K562 (cell line): Measurements from ENCODE around the gene MMP23B. TPM values are rescaled to one million over a fixed set of nuclear protein-coding genes. Genes with fewer than 3 reads are reported as not detected.

Source experiments
- ATAC-seq: fragments of 200-7000 bp; cut with Tn5 transposase; 3 replicates; pipeline ENCODE4 v1.9.1; 2020; ENCODE audit warnings: moderate library complexity
- BruUV-seq: library from RNA; stranded (reverse); fragments of 400-500 nt; replicated peaks from 2 replicates; lab custom pipeline; 2021; lab: Mats Ljungman, UMichigan
- CTCF ChIA-PET: fragments of 300-600 bp; formaldehyde crosslinking; extraction: SDS; loops from one replicate; lab custom pipeline; 2021; ENCODE audit warnings: low intra/inter-chr PET ratio; lab: Yijun Ruan, JAX
- POLR2A ChIA-PET: fragments of 300-600, 350-650 bp; sonication (Branson Sonifier 250); formaldehyde crosslinking; extraction: SDS; loops from one replicate; lab custom pipeline; 2021; ENCODE audit warnings: antibody characterized with exemption, inconsistent platforms; lab: Yijun Ruan, JAX
- DNase-seq, 4 experiments: peaks; one replicate each; pipeline versions ENCODE4 v3.0.0 to v3.0.0-alpha.2; 2011 to 2018; ENCODE audit warnings: low spot score in 3 of 4, mixed read lengths in 3 of 4; ENCODE audit errors: extremely low read depth in 1 of 4
- FAIRE-seq: peaks from 2 replicates; lab custom pipeline; 2011; peaks lifted over from hg19 to GRCh38; lab: Jason Lieb, UNC
- H2AFZ ChIP-seq: 2 replicates; pipeline ENCODE4 v1.6.0; 2011; ENCODE audit warnings: low read depth, low read length, control low read depth, inconsistent platforms
- H3K27ac ChIP-seq: fragments of 200-600 bp; 3 replicates; pipeline ENCODE4 v1.8.0; 2011; ENCODE audit warnings: low read depth, mild to moderate bottlenecking, control low read depth, inconsistent platforms, low read length, moderate library complexity, mixed read lengths; ENCODE audit errors: extremely low read depth
- H3K27me3 ChIP-seq, 2 experiments: fragments of 300-600 bp in 1 of 2; 2 replicates in 1 of 2; 3 replicates in 1 of 2; pipeline versions ENCODE4 v1.6.0 to v1.8.0; 2011; ENCODE audit warnings: inconsistent platforms in 2 of 2, low read length in 2 of 2, mild to moderate bottlenecking in 1 of 2, mixed read lengths in 1 of 2, moderate library complexity in 1 of 2; ENCODE audit not compliant: control insufficient read depth in 2 of 2, insufficient read depth in 2 of 2
- H3K36me3 ChIP-seq: fragments of 300-600 bp; 3 replicates; pipeline ENCODE4 v1.8.0; 2011; ENCODE audit warnings: mild to moderate bottlenecking, low read length, inconsistent platforms; ENCODE audit not compliant: control insufficient read depth, insufficient read depth
- H3K4me1 ChIP-seq, 2 experiments: fragments of 200-600 bp in 1 of 2; replicated peaks in 1 of 2; 2 replicates in 1 of 2; 3 replicates in 1 of 2; pipeline versions ENCODE4 v1.5.1 to v1.8.0; 2011; ENCODE audit warnings: inconsistent platforms in 2 of 2, low read length in 2 of 2, mild to moderate bottlenecking in 1 of 2, mixed read lengths in 1 of 2, moderate library complexity in 1 of 2; ENCODE audit not compliant: control insufficient read depth in 2 of 2, insufficient read depth in 2 of 2
- H3K4me2 ChIP-seq: 2 replicates; pipeline ENCODE4 v1.6.1; 2011; ENCODE audit warnings: low read length, control low read depth, inconsistent platforms, mixed read lengths; ENCODE audit not compliant: insufficient read depth
- H3K4me3 ChIP-seq: fragments of 200-600 bp; sonication (generic), shearing (Covaris generic); 2 replicates; pipeline ENCODE4 v1.5.1; 2016; ENCODE audit warnings: control low read depth, inconsistent platforms
- H3K79me2 ChIP-seq: fragments of 200-600 bp; 3 replicates; pipeline ENCODE4 v1.8.0; 2011; ENCODE audit warnings: low read length, inconsistent platforms; ENCODE audit not compliant: control insufficient read depth, insufficient read depth
- H3K9ac ChIP-seq, 2 experiments: 2 replicates each; pipeline versions ENCODE4 v1.6.0 to v1.6.1; 2011; ENCODE audit warnings: low read depth in 2 of 2, low read length in 2 of 2, control low read depth in 1 of 2, inconsistent platforms in 1 of 2, mild to moderate bottlenecking in 1 of 2, mixed read lengths in 1 of 2; ENCODE audit not compliant: insufficient read depth in 1 of 2
- H3K9me1 ChIP-seq: one replicate; pipeline ENCODE4 v1.6.0; 2011; ENCODE audit warnings: inconsistent platforms, mild to moderate bottlenecking, low read length, moderate library complexity; ENCODE audit not compliant: control insufficient read depth, insufficient read depth
- H3K9me3 ChIP-seq: replicated peaks from 2 replicates; pipeline ENCODE4 v1.5.1; 2011; ENCODE audit warnings: low read depth, low read length, inconsistent platforms; ENCODE audit not compliant: control insufficient read depth, insufficient read depth
- H4K20me1 ChIP-seq: replicated peaks from 2 replicates; pipeline ENCODE4 v1.6.1; 2011; ENCODE audit warnings: low read length, inconsistent platforms, mixed read lengths; ENCODE audit not compliant: control insufficient read depth, insufficient read depth
- FOXJ2 ChIP-seq: fragments of 200-800 bp; sonication (Bioruptor generic); IDR thresholded peaks from 2 replicates; pipeline ENCODE4 v1.6.1; 2016; ENCODE audit warnings: missing genetic modification characterization, missing compliant biosample characterization
- NFIX ChIP-seq: fragments of 250-450 bp; sonication (Bioruptor Pico); IDR thresholded peaks from 2 replicates; pipeline ENCODE4 v1.4.0; 2020; ENCODE audit warnings: low read depth, mild to moderate bottlenecking, moderate library complexity
- ZNF124 ChIP-seq: sonication (generic); formaldehyde crosslinking; IDR thresholded peaks from 2 replicates; pipeline ENCODE4 v1.8.1; 2022; ENCODE audit warnings: missing genetic modification reagents
- ZNF232 ChIP-seq: sonication (generic); formaldehyde crosslinking; IDR thresholded peaks from 2 replicates; pipeline ENCODE4 v1.8.0; 2022; ENCODE audit warnings: mild to moderate bottlenecking, missing genetic modification reagents
- WGBS: fragments of 100-300 bp; shearing (Covaris generic); methylation state at CpG from one replicate; pipeline ENCODE4 v1.1.6; 2016; ENCODE audit warnings: low coverage, mixed read lengths; ENCODE audit not compliant: insufficient coverage; ENCODE audit errors: missing lambda C conversion rate; 5-methylcytosine and 5-hydroxymethylcytosine counted together
- in situ Hi-C: fragments of 300-500 bp; cut with MboI; formaldehyde crosslinking; loops from 4 replicates; pipeline ENCODE4 v1.15.0; 2018; ENCODE audit warnings: inconsistent platforms, mixed read lengths
- intact Hi-C: fragments of 100-400 bp; cut with micrococcal nuclease; formaldehyde crosslinking; loops from 2 replicates; pipeline ENCODE4 v1.14.2; 2022
- polyA plus RNA-seq, 8 experiments: library from polyadenylated mRNA; depleted of rRNA in 4 of 8; stranded (reverse) in 5 of 8; unstranded in 3 of 8; fragments of >200 nt; fragmentation: Nextera tagmentation in 2 of 8; fragmentation: Illumina TruSeq in 1 of 8; extraction: Ambion mirVana in 2 of 8; extraction: Trizol in 1 of 8; gene quantifications; 2 replicates each; pipeline versions ENCODE4 v1.2.1 to v1.2.3, GENCODE V29; 2011 to 2014; ENCODE audit warnings: inconsistent platforms in 1 of 8, missing spikeins in 1 of 8
- total RNA-seq, 7 experiments: library from RNA; depleted of rRNA in 6 of 7; stranded (reverse); fragments of >200 nt in 6 of 7; fragmentation: Illumina TruSeq in 2 of 7; extraction: Trizol in 2 of 7; gene quantifications; 2 replicates each; pipeline versions ENCODE4 v1.2.1 to v1.2.3, GENCODE V29; 2011 to 2021; ENCODE audit warnings: low replicate concordance in 1 of 7
- TF ChIP-seq, protein P1 (sequence below): sonication (generic); formaldehyde crosslinking; IDR thresholded peaks from 2 replicates; pipeline ENCODE4 v1.8.1; 2023; ENCODE audit warnings: mild to moderate bottlenecking, missing genetic modification reagents

The MMP23B gene
- total and polyA plus RNA-seq, 9 of the 15 experiments (the other 6 are each of a cell fraction or from before 2014, with no cell fraction given) = 0.28 to 1.2 (median 0.41) TPM; not detected in 5

- TF ChIP-seq, protein P1, sequence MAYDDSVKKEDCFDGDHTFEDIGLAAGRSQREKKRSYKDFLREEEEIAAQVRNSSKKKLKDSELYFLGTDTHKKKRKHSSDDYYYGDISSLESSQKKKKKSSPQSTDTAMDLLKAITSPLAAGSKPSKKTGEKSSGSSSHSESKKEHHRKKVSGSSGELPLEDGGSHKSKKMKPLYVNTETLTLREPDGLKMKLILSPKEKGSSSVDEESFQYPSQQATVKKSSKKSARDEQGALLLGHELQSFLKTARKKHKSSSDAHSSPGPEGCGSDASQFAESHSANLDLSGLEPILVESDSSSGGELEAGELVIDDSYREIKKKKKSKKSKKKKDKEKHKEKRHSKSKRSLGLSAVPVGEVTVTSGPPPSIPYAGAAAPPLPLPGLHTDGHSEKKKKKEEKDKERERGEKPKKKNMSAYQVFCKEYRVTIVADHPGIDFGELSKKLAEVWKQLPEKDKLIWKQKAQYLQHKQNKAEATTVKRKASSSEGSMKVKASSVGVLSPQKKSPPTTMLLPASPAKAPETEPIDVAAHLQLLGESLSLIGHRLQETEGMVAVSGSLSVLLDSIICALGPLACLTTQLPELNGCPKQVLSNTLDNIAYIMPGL (CRISPR knock-in tag) = no peak
- TF ChIP-seq NFIX (CRISPR knock-in tag) (no peak), ZNF232 (CRISPR knock-in tag) (0 out of 2 replicates have a peak, but pooled peaks have one; percentile 40)
These were observed 33.8 kb upstream of the MMP23B start (continued) for GRCh38 chr1:1598051-1598719.

GRCh38 chr1:1598720-1599029 is 33.3 kb upstream of the MMP23B start:
- no TSS peak for BruUV-seq
- Histone ChIP-seq H3K27me3 (no peaks in the 10 kb centered on the region), H3K9me3 (no peaks in the 10 kb centered on the region), H3K4me1 (peaks cover 20 to 80% of the 10 kb centered on the region in 2 experiments; a peak in 4 of 5 replicates), H2AFZ (no peak overlapping the region), H3K79me2 (no peaks in the 10 kb centered on the region; the same call in 2 of the 3 replicates), H3K36me3 (no peaks in the 10 kb centered on the region), H4K20me1 (no peaks in the 10 kb centered on the region; the same call in 1 of the 2 replicates), H3K9ac (no peak overlapping the region), H3K9me1 (no peaks in the 10 kb centered on the region), H3K4me2 (no peak overlapping the region), H3K4me3 (no peak overlapping the region), H3K27ac (no peak overlapping the region)
- 87% methylated on average over 12 of the region's 13 CpGs for WGBS
- ATAC-seq (no peak), DNase-seq (no peak), FAIRE-seq (no peak)
- in situ Hi-C loops (no loop called here), intact Hi-C loops (no loop called here)
- ChIA-PET CTCF (no interaction called here), POLR2A (interaction anchor here (0.6 to 2.2 kb wide), 3 partner anchors 15 to 71 kb away, joined by 3 to 13 read pairs (median 4); no protein-coding TSS in a partner anchor)
- TF ChIP-seq ZNF124 (peak; percentile 9; the same call in 1 of the 2 replicates), FOXJ2 (no peak)
